Measurements from ENCODE around the gene COMT.

DNA sequence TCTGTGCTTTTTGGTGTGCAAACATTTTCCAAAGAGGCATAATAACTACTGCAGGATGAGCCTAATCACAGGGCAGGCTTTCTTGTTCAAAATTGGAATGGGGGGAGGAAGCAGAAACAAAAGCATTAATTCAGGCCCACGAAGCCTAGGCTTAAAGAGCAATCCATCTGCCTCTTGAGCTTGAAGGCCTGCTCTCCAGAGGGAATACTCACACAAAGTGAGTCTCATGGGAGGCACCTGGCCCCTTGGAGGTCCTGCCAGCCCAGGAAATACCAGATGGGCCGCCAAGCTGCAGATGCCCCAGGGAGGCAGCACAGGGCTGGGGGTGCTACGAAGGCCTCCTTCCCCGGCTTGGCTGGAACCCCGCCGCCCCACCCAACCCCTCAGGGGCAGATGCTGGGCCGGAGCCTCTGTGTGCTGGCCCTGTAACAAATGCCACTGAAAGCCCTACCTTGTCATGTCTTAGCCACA is 39.3 kb upstream of the COMT start:
- TF ChIP-seq CTCF (IDR thresholded peaks at IDR 0.05 in 4 of 5, conservative IDR thresholded peaks at IDR 0.05 in 1 of 5), result no peak
- TF ChIP-seq POLR2A (IDR thresholded peaks at IDR 0.05), result no peak
